H1 (cell line): ENCODE results near the gene UBE2D2. TPM values are rescaled to one million over a fixed set of nuclear protein-coding genes. Genes with fewer than 3 reads are reported as not detected.

Source experiments
- CTCF ChIA-PET: fragments of 300-600 bp; sonication (Branson Sonifier 250); formaldehyde crosslinking; loops from one replicate; lab custom pipeline; 2021; ENCODE audit not compliant: partially characterized antibody; lab: Charles Lee
- POLR2A ChIA-PET: fragments of 300-600 bp; sonication (Branson Sonifier 250); formaldehyde crosslinking; loops from one replicate; lab custom pipeline; 2021; ENCODE audit warnings: inconsistent platforms; ENCODE audit not compliant: partially characterized antibody; lab: Charles Lee
- DNase-seq, 2 experiments: peaks; one replicate each; pipeline versions ENCODE4 v3.0.0 to v3.0.0-alpha.2; 2010 to 2022; ENCODE audit warnings: low spot score in 2 of 2, low read depth in 1 of 2, mixed read lengths in 1 of 2
- FAIRE-seq: peaks from 2 replicates; lab custom pipeline; 2011; peaks lifted over from hg19 to GRCh38; lab: Jason Lieb, UNC
- H2AFZ ChIP-seq: 2 replicates; pipeline ENCODE4 v1.8.1; 2012; ENCODE audit warnings: low read length, inconsistent platforms
- H2AK5ac ChIP-seq: 2 replicates; pipeline ENCODE4 v1.6.1; 2013; ENCODE audit warnings: low read depth, low read length
- H2BK120ac ChIP-seq: replicated peaks from 2 replicates; pipeline ENCODE3; 2013; ENCODE audit warnings: low read depth, low read length, inconsistent platforms
- H2BK12ac ChIP-seq: 2 replicates; pipeline ENCODE4 v1.6.1; 2013; ENCODE audit warnings: low read depth, low read length
- H2BK15ac ChIP-seq: 2 replicates; pipeline ENCODE4 v1.6.1; 2013; ENCODE audit warnings: low read length
- H2BK20ac ChIP-seq: 2 replicates; pipeline ENCODE4 v1.6.1; 2013; ENCODE audit warnings: low read length
- H2BK5ac ChIP-seq: 2 replicates; pipeline ENCODE4 v1.6.1; 2013; ENCODE audit warnings: low read depth, low read length
- H3K14ac ChIP-seq: 2 replicates; pipeline ENCODE4 v1.6.1; 2013; ENCODE audit warnings: inconsistent platforms; ENCODE audit not compliant: insufficient read length
- H3K18ac ChIP-seq: 2 replicates; pipeline ENCODE4 v1.6.1; 2013; ENCODE audit warnings: low read length; ENCODE audit errors: extremely low read depth
- H3K23ac ChIP-seq: 2 replicates; pipeline ENCODE4 v1.6.1; 2013; ENCODE audit warnings: inconsistent platforms; ENCODE audit not compliant: insufficient read length
- H3K23me2 ChIP-seq: 2 replicates; pipeline ENCODE4 v1.6.1; 2013; ENCODE audit warnings: low read depth, low read length
- H3K27ac ChIP-seq: 2 replicates; pipeline ENCODE4 v1.6.1; 2011; ENCODE audit warnings: low read depth, low read length, inconsistent platforms
- H3K27me3 ChIP-seq, 4 experiments: replicated peaks in 1 of 4; 1 replicate in 1 of 4; 2 replicates in 3 of 4; pipeline versions ENCODE4 v1.6.1 to v1.8.1; 2011 to 2013; ENCODE audit warnings: low read length in 3 of 4, mild to moderate bottlenecking in 3 of 4, inconsistent platforms in 2 of 4, mixed read lengths in 2 of 4, moderate library complexity in 1 of 4; ENCODE audit not compliant: control insufficient read depth in 3 of 4, insufficient read depth in 3 of 4; ENCODE audit errors: extremely low read depth in 1 of 4
- H3K36me3 ChIP-seq, 4 experiments: 2 replicates each; pipeline versions ENCODE4 v1.6.1 to v1.8.1; 2011 to 2013; ENCODE audit warnings: mild to moderate bottlenecking in 4 of 4, low read length in 3 of 4, moderate library complexity in 2 of 4, control low read depth in 1 of 4, inconsistent platforms in 1 of 4; ENCODE audit not compliant: insufficient read depth in 4 of 4, control insufficient read depth in 2 of 4
- H3K4ac ChIP-seq: replicated peaks from 2 replicates; pipeline ENCODE3; 2013; ENCODE audit warnings: low read length, low read depth, mixed read lengths, inconsistent platforms; ENCODE audit not compliant: insufficient read length
- H3K4me1 ChIP-seq, 4 experiments: replicated peaks in 1 of 4; 1 replicate in 1 of 4; 2 replicates in 3 of 4; pipeline versions ENCODE4 v1.6.1 to v1.8.1; 2011 to 2013; ENCODE audit warnings: low read length in 3 of 4, inconsistent platforms in 2 of 4, mixed read lengths in 1 of 4; ENCODE audit not compliant: insufficient read depth in 4 of 4, control insufficient read depth in 3 of 4
- H3K4me2 ChIP-seq, 2 experiments: 2 replicates each; pipeline versions ENCODE4 v1.6.1 to v1.8.1; 2011 to 2013; ENCODE audit warnings: low read depth in 2 of 2, low read length in 2 of 2, control low read depth in 1 of 2, inconsistent platforms in 1 of 2, mild to moderate bottlenecking in 1 of 2; ENCODE audit not compliant: insufficient read depth in 1 of 2
- H3K4me3 ChIP-seq, 4 experiments: fragments of 200-600, 300-600 bp in 1 of 4; sonication (generic), shearing (Covaris generic), sonication (Bioruptor Twin) in 1 of 4; 2 replicates each; pipeline versions ENCODE4 v1.5.1 to v1.8.1; 2011 to 2016; ENCODE audit warnings: low read length in 4 of 4, low read depth in 3 of 4, control low read depth in 2 of 4, inconsistent platforms in 2 of 4, mild to moderate bottlenecking in 2 of 4, mixed read lengths in 1 of 4, moderate library complexity in 1 of 4; ENCODE audit not compliant: insufficient read depth in 2 of 4; ENCODE audit errors: extremely low read depth in 1 of 4
- H3K56ac ChIP-seq: replicated peaks from 2 replicates; pipeline ENCODE3; 2013; ENCODE audit warnings: low read depth, mild to moderate bottlenecking, mixed read lengths, low read length, inconsistent platforms; ENCODE audit not compliant: insufficient read length
- H3K79me1 ChIP-seq: 2 replicates; pipeline ENCODE4 v1.6.1; 2013; ENCODE audit warnings: low read depth, low read length, control low read depth
- H3K79me2 ChIP-seq, 2 experiments: 2 replicates each; pipeline versions ENCODE4 v1.6.1 to v1.8.1; 2012 to 2013; ENCODE audit warnings: low read length in 2 of 2, mild to moderate bottlenecking in 2 of 2, inconsistent platforms in 1 of 2; ENCODE audit not compliant: insufficient read depth in 2 of 2, control insufficient read depth in 1 of 2
- H3K9ac ChIP-seq, 4 experiments: replicated peaks in 1 of 4; 1 replicate in 1 of 4; 2 replicates in 3 of 4; pipeline versions ENCODE4 v1.6.1 to v1.8.1; 2011 to 2013; ENCODE audit warnings: low read depth in 3 of 4, low read length in 3 of 4, control low read depth in 2 of 4, mild to moderate bottlenecking in 2 of 4, moderate library complexity in 2 of 4, inconsistent platforms in 1 of 4; ENCODE audit errors: extremely low read depth in 1 of 4
- H3K9me3 ChIP-seq, 2 experiments: 2 replicates each; pipeline versions ENCODE4 v1.6.1 to v1.8.1; 2012 to 2013; ENCODE audit warnings: mild to moderate bottlenecking in 2 of 2, moderate library complexity in 2 of 2, control low read depth in 1 of 2, inconsistent platforms in 1 of 2, low read depth in 1 of 2, low read length in 1 of 2, mixed read lengths in 1 of 2; ENCODE audit not compliant: insufficient read depth in 2 of 2
- H4K20me1 ChIP-seq, 2 experiments: replicated peaks in 1 of 2; 2 replicates each; pipeline versions ENCODE3 to v1.8.1; 2011 to 2013; ENCODE audit warnings: inconsistent platforms in 2 of 2, low read length in 2 of 2, mild to moderate bottlenecking in 1 of 2; ENCODE audit not compliant: insufficient read depth in 2 of 2, control insufficient read depth in 1 of 2
- H4K5ac ChIP-seq: 2 replicates; pipeline ENCODE4 v1.6.1; 2013; ENCODE audit warnings: low read length, low read depth, mixed read lengths, inconsistent platforms; ENCODE audit not compliant: insufficient read length
- H4K8ac ChIP-seq: 2 replicates; pipeline ENCODE4 v1.8.0; 2013; ENCODE audit warnings: mild to moderate bottlenecking, moderate library complexity, low read length, inconsistent platforms; ENCODE audit not compliant: insufficient read depth; ENCODE audit errors: extremely low read depth
- H4K91ac ChIP-seq: replicated peaks from 2 replicates; pipeline ENCODE3; 2013; ENCODE audit warnings: low read length, mixed read lengths, inconsistent platforms; ENCODE audit not compliant: insufficient read length
- BCL11A ChIP-seq, 2 experiments: IDR thresholded peaks; one replicate each; pipeline ENCODE4 v1.6.1; 2011; ENCODE audit warnings: low read depth in 2 of 2, low read length in 2 of 2, mild to moderate bottlenecking in 2 of 2
- CBX8 ChIP-seq: fragments of 300-800, 300-1000 bp; sonication (generic); IDR thresholded peaks from 2 replicates; pipeline ENCODE4 v1.7.1; 2016; ENCODE audit warnings: low read depth, low read length, borderline replicate concordance
- CTCF ChIP-seq, 3 experiments: IDR thresholded peaks; 1 replicate in 2 of 3; 2 replicates in 1 of 3; pipeline versions ENCODE4 v1.5.1 to v1.6.1; 2011; ENCODE audit warnings: low read length in 3 of 3, mild to moderate bottlenecking in 3 of 3, inconsistent platforms in 2 of 3, low read depth in 1 of 3, moderate library complexity in 1 of 3; ENCODE audit not compliant: insufficient read depth in 1 of 3; ENCODE audit errors: control extremely low read depth in 1 of 3
- KDM1A ChIP-seq: fragments of 200-600, 300-600 bp; sonication (generic); IDR thresholded peaks from 2 replicates; pipeline ENCODE4 v1.7.1; 2016; ENCODE audit warnings: mild to moderate bottlenecking, low read length, borderline replicate concordance
- NANOG ChIP-seq: IDR thresholded peaks from 2 replicates; pipeline ENCODE4 v1.6.1; 2011; ENCODE audit warnings: low read length, low read depth, mild to moderate bottlenecking, inconsistent platforms; ENCODE audit not compliant: insufficient read depth, poor library complexity, severe bottlenecking
- PHF8 ChIP-seq: fragments of 200-600 bp; sonication (generic); conservative IDR thresholded peaks from 2 replicates; pipeline ENCODE4 v1.7.1; 2012; ENCODE audit warnings: low read depth, mild to moderate bottlenecking, inconsistent platforms, low read length, moderate library complexity
- RBBP5 ChIP-seq: IDR thresholded peaks from 2 replicates; pipeline ENCODE4 v1.7.1; 2012; ENCODE audit warnings: low read depth, mild to moderate bottlenecking, inconsistent platforms, low read length, moderate library complexity, borderline replicate concordance
- SIN3A ChIP-seq, 2 experiments: IDR thresholded peaks in 1 of 2; conservative IDR thresholded peaks in 1 of 2; 2 replicates each; pipeline ENCODE4 v1.6.1; 2011 to 2012; ENCODE audit warnings: low read length in 2 of 2, improper control_type of control experiment in 1 of 2, low read depth in 1 of 2, mild to moderate bottlenecking in 1 of 2
- SUZ12 ChIP-seq: fragments of 200-600 bp; sonication (generic); IDR thresholded peaks from 2 replicates; pipeline ENCODE4 v1.6.1; 2012; ENCODE audit warnings: mild to moderate bottlenecking, inconsistent platforms, low read length, moderate library complexity, mixed read lengths
- WGBS, 2 experiments: shearing (Covaris generic) in 1 of 2; methylation state at CpG; one replicate each; pipeline versions ENCODE4 v1.1.6 to v1.1.7; 2013 to 2015; ENCODE audit warnings: low lambda C conversion rate in 2 of 2, mixed read lengths in 2 of 2, inconsistent platforms in 1 of 2, low coverage in 1 of 2, missing lambda C conversion rate in 1 of 2; ENCODE audit not compliant: insufficient replicate concordance in 2 of 2, insufficient coverage in 1 of 2, insufficient read length in 1 of 2; ENCODE audit errors: extremely low coverage in 1 of 2, missing lambda C conversion rate in 1 of 2; 5-methylcytosine and 5-hydroxymethylcytosine counted together
- polyA plus RNA-seq, 7 experiments: library from polyadenylated mRNA; depleted of rRNA in 3 of 7; stranded (reverse) in 5 of 7; unstranded in 2 of 7; fragments of >200 nt in 5 of 7; fragments of 200-250 nt in 2 of 7; gene quantifications; 1 replicate in 5 of 7; 2 replicates in 1 of 7; 4 replicates in 1 of 7; pipeline versions ENCODE4 v1.2.1 to v1.2.3, GENCODE V29; 2011 to 2013; ENCODE audit warnings: missing spikeins in 2 of 7, mixed read lengths in 2 of 7
- total RNA-seq: library from RNA; stranded (reverse); fragmentation: NEBNext Ultra II Directional; extraction: Animal tissue kit (Norgen Biotek cat#: 25700); gene quantifications from 2 replicates; pipeline ENCODE4 v1.2.1, GENCODE V29; 2021

UBE2D2 gene
- total and polyA plus RNA-seq, 2 of the 8 experiments (the other 6 are each of a cell fraction or from before 2014, with no cell fraction given) = 66.9 to 203 TPM

GRCh38 chr5:139552893-139553575 lies 8.1 kb upstream of the UBE2D2 start:
- Histone ChIP-seq H3K27ac (no peak overlapping the region), H4K20me1 (no peaks in the 10 kb centered on the region), H2BK5ac (no peak overlapping the region), H3K23ac (no peak overlapping the region), H3K36me3 (0 out of 8 replicates have a peak, but pooled peaks cover 0 to 3% (median 0%) of the 10 kb centered on the region in 4 experiments), H2BK12ac (no peak overlapping the region), H3K18ac (no peak overlapping the region), H3K4me3 (no peak overlapping the region), H3K4ac (no peak overlapping the region), H2AFZ (no peak overlapping the region), H3K9me3 (peaks cover 8 to 10% of the 10 kb centered on the region in 2 experiments; a peak in 2 of 4 replicates), H4K5ac (no peak overlapping the region), H3K27me3 (no peaks in the 10 kb centered on the region), H3K79me1 (no peaks in the 10 kb centered on the region), H3K79me2 (no peaks in the 10 kb centered on the region), H3K23me2 (no peaks in the 10 kb centered on the region), H2BK120ac (no peak overlapping the region), H3K9ac (no peak overlapping the region), H4K8ac (no peak overlapping the region), H4K91ac (no peak overlapping the region), H2AK5ac (no peak overlapping the region), H2BK20ac (no peak overlapping the region), H3K4me1 (no peaks in the 10 kb centered on the region), H3K56ac (no peak overlapping the region), H3K14ac (no peak overlapping the region), H3K4me2 (no peak overlapping the region), H2BK15ac (no peak overlapping the region)
- no peak for FAIRE-seq
- WGBS, 2 experiments = 92% methylated on average over 11 of the region's 11 CpGs; no CpG with 5 or more reads in 1 of the 2 experiments
- POLR2A ChIA-PET = interaction anchor here (0.9 kb wide), 1 partner anchor 82 kb away, joined by 3 read pairs; the partner anchor contains the start of gene SMIM33
- DNase-seq = no peak
- CTCF ChIA-PET = interaction anchor here (0.8 to 1.6 kb wide), 5 partner anchors 12 to 146 kb away, joined by 3 to 5 read pairs (median 3); no protein-coding TSS in a partner anchor
- TF ChIP-seq KDM1A (no peak), SUZ12 (no peak), CTCF (IDR thresholded peaks at IDR 0.05; ENCODE audit: control extremely low read depth in 1 of 3, insufficient read depth in 1 of 3, low read depth in 1 of 3, low read length in 3 of 3) (no peak), PHF8 (no peak), BCL11A (IDR thresholded peaks at IDR 0.05; ENCODE audit: low read depth in 2 of 2, low read length in 2 of 2) (no peak), NANOG (no peak), RBBP5 (no peak), SIN3A (conservative IDR thresholded peaks at IDR 0.05 in 1 of 2, IDR thresholded peaks at IDR 0.05 in 1 of 2; ENCODE audit: low read depth in 1 of 2, low read length in 2 of 2) (no peak), CBX8 (no peak)
